K562 (cell line): ENCODE results near the gene ZFP92. TPM values are rescaled to one million over a fixed set of nuclear protein-coding genes. Genes with fewer than 3 reads are reported as not detected.

ENCODE experiments used
- BRF1 ChIP-seq: IDR thresholded peaks from 3 replicates; pipeline ENCODE4 v1.6.1; 2011; ENCODE audit warnings: borderline replicate concordance, mild to moderate bottlenecking; ENCODE audit not compliant: insufficient read length; ENCODE audit errors: extremely low read depth
- CCNT2 ChIP-seq: IDR thresholded peaks from 2 replicates; pipeline ENCODE4 v1.6.1; 2011; ENCODE audit warnings: borderline replicate concordance, low read depth, mild to moderate bottlenecking, moderate library complexity, mixed read lengths, low read length; ENCODE audit not compliant: insufficient read length; ENCODE audit errors: extremely low read depth
- CTCF ChIP-seq, 3 experiments: IDR thresholded peaks in 2 of 3; conservative IDR thresholded peaks in 1 of 3; 2 replicates each; pipeline ENCODE4 v1.5.1; 2011 to 2012; ENCODE audit warnings: low read length in 3 of 3, mild to moderate bottlenecking in 3 of 3, control low read depth in 2 of 3, improper control_type of control experiment in 1 of 3, inconsistent platforms in 1 of 3, low read depth in 1 of 3, mixed read lengths in 1 of 3, moderate library complexity in 1 of 3; ENCODE audit not compliant: insufficient read depth in 2 of 3
- CTCFL ChIP-seq: IDR thresholded peaks from 2 replicates; pipeline ENCODE4 v1.6.1; 2011; ENCODE audit warnings: borderline replicate concordance, low read depth, mild to moderate bottlenecking, moderate library complexity, low read length; ENCODE audit not compliant: insufficient read depth, poor library complexity, severe bottlenecking
- DPF2 ChIP-seq: fragments of 450-650 bp; IDR thresholded peaks from 2 replicates; pipeline ENCODE4 v1.6.1; 2016
- NCOA1 ChIP-seq: fragments of 450-650 bp; IDR thresholded peaks from 2 replicates; pipeline ENCODE4 v1.6.1; 2016; ENCODE audit warnings: low read depth
- RAD21 ChIP-seq, 2 experiments: fragments of 250-450 bp in 1 of 2; fragments of 450-650 bp in 1 of 2; sonication (Bioruptor Pico) in 1 of 2; formaldehyde crosslinking in 1 of 2; IDR thresholded peaks in 1 of 2; conservative IDR thresholded peaks in 1 of 2; 2 replicates each; pipeline versions ENCODE4 v1.4.0 to v1.8.0; 2020 to 2022; ENCODE audit warnings: mild to moderate bottlenecking in 2 of 2, moderate library complexity in 1 of 2
- RBM14 ChIP-seq: fragments of 200-400 bp; formaldehyde crosslinking; IDR thresholded peaks from 2 replicates; pipeline ENCODE4 v1.6.1; 2018; ENCODE audit warnings: low read depth, mild to moderate bottlenecking, low read length, moderate library complexity, borderline replicate concordance; ENCODE audit not compliant: insufficient read depth
- REST ChIP-seq, 2 experiments: fragments of 450-650 bp; formaldehyde crosslinking in 1 of 2; IDR thresholded peaks; 2 replicates each; pipeline versions ENCODE4 v1.4.0 to v1.6.1; 2014 to 2020; ENCODE audit warnings: mild to moderate bottlenecking in 2 of 2, borderline replicate concordance in 1 of 2, low read depth in 1 of 2
- SMC3 ChIP-seq: conservative IDR thresholded peaks from 2 replicates; pipeline ENCODE4 v1.6.1; 2011; ENCODE audit warnings: low read depth, low read length, improper control_type of control experiment; ENCODE audit not compliant: insufficient read depth
- SPI1 ChIP-seq: IDR thresholded peaks from 2 replicates; pipeline ENCODE4 v1.6.1; 2011; ENCODE audit warnings: low read depth, low read length, control low read depth, borderline replicate concordance
- USF2 ChIP-seq: sonication (generic); formaldehyde crosslinking; IDR thresholded peaks from 2 replicates; pipeline ENCODE4 v1.5.0; 2020; ENCODE audit warnings: missing genetic modification reagents
- ZNF561 ChIP-seq: fragments of 450-650 bp; formaldehyde crosslinking; conservative IDR thresholded peaks from 2 replicates; pipeline ENCODE4 v1.4.0; 2020; ENCODE audit warnings: mild to moderate bottlenecking, moderate library complexity
- polyA plus RNA-seq, 8 experiments: library from polyadenylated mRNA; depleted of rRNA in 4 of 8; stranded (reverse) in 5 of 8; unstranded in 3 of 8; fragments of >200 nt; fragmentation: Nextera tagmentation in 2 of 8; fragmentation: Illumina TruSeq in 1 of 8; extraction: Ambion mirVana in 2 of 8; extraction: Trizol in 1 of 8; gene quantifications; 2 replicates each; pipeline versions ENCODE4 v1.2.1 to v1.2.3, GENCODE V29; 2011 to 2014; ENCODE audit warnings: inconsistent platforms in 1 of 8, missing spikeins in 1 of 8
- total RNA-seq, 7 experiments: library from RNA; depleted of rRNA in 6 of 7; stranded (reverse); fragments of >200 nt in 6 of 7; fragmentation: Illumina TruSeq in 2 of 7; extraction: Trizol in 2 of 7; gene quantifications; 2 replicates each; pipeline versions ENCODE4 v1.2.1 to v1.2.3, GENCODE V29; 2011 to 2021; ENCODE audit warnings: low replicate concordance in 1 of 7

The ZFP92 gene
- total and polyA plus RNA-seq, 9 of the 15 experiments (the other 6 are each of a cell fraction or from before 2014, with no cell fraction given) = 0.32 to 3.3 (median 1.8) TPM

DNA sequence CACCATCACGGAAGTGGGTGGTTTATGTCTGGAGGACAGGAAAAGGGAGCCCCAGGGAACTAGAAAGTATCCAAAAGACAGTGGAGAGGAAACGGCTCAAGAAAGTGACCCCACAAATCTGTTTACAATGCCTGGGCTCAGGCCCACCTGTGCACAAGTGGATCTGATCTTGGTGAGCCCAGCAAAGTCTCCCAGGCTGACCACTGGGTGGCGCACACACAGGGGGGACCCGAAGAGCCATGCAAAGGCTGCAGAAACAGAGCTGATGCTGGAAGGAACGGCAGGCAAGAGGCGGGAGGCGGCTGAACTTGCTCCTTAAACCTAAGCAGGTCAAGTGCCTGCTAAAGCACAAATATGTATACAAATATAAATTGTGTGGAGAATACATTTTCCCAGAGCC lies 49.6 kb downstream of the ZFP92 start (continued):
- peak; percentile 24; the same call in 1 of the 2 replicates for TF ChIP-seq REST (IDR thresholded peaks at IDR 0.05; ENCODE audit: borderline replicate concordance)
- no peak for TF ChIP-seq REST (CRISPR knock-in tag; IDR thresholded peaks at IDR 0.05; ENCODE audit: low read depth)
- no peak for TF ChIP-seq BRF1
- TF ChIP-seq RAD21 (CRISPR knock-in tag; conservative IDR thresholded peaks at IDR 0.05 in 1 of 2, IDR thresholded peaks at IDR 0.05 in 1 of 2) = peak in 1 of 2 experiments; percentile 46; a peak in 2 of 4 replicates
- no peak for TF ChIP-seq DPF2
- TF ChIP-seq USF2 (CRISPR knock-in tag) = no peak
- no peak for TF ChIP-seq ZNF561
- TF ChIP-seq NCOA1 = no peak
- no peak for TF ChIP-seq RBM14
- TF ChIP-seq SMC3 = peak; percentile 67
- TF ChIP-seq CCNT2 = no peak
- no peak for TF ChIP-seq SPI1
- peak; percentile 54 for TF ChIP-seq CTCFL
- peak; percentile 66 to 83 (median 74) for TF ChIP-seq CTCF (IDR thresholded peaks at IDR 0.05 in 2 of 3, conservative IDR thresholded peaks at IDR 0.05 in 1 of 3; ENCODE audit: insufficient read depth in 2 of 3, low read depth in 1 of 3, low read length in 3 of 3)
